CD8-positive, alpha-beta memory T cell (primary cell): Measurements from ENCODE around the gene PTCD3. TPM values are rescaled to one million over a fixed set of nuclear protein-coding genes. Genes with fewer than 3 reads are reported as not detected.

ENCODE experiments used
- CTCF ChIA-PET: fragments of 350-600 bp; sonication (Branson Sonifier 250); formaldehyde crosslinking; loops from one replicate; lab custom pipeline; 2021; ENCODE audit warnings: antibody characterized with exemption; lab: Charles Lee
- POLR2A ChIA-PET: fragments of 350-600 bp; sonication (Branson Sonifier 250); formaldehyde crosslinking; loops from one replicate; lab custom pipeline; 2021; ENCODE audit warnings: antibody characterized with exemption; lab: Charles Lee
- DNase-seq, 5 donors: peaks; one replicate each; pipeline versions ENCODE4 v3.0.0 to v3.0.0-alpha.2; 2020 to 2022; ENCODE audit warnings: mixed read lengths in 1 of 5
- H3K27ac ChIP-seq: one replicate; pipeline ENCODE4 v1.7.0; 2013; ENCODE audit warnings: low read depth, mild to moderate bottlenecking, low read length, moderate library complexity
- H3K27me3 ChIP-seq: 2 replicates; pipeline ENCODE4 v1.7.0; 2013; ENCODE audit warnings: low read length, mild to moderate bottlenecking; ENCODE audit not compliant: insufficient read depth, poor library complexity, severe bottlenecking
- H3K36me3 ChIP-seq: 2 replicates; pipeline ENCODE4 v1.7.0; 2013; ENCODE audit warnings: mild to moderate bottlenecking, low read length, moderate library complexity; ENCODE audit not compliant: insufficient read depth
- H3K4me1 ChIP-seq: 2 replicates; pipeline ENCODE4 v1.7.0; 2013; ENCODE audit warnings: mild to moderate bottlenecking, low read length, moderate library complexity; ENCODE audit not compliant: insufficient read depth
- H3K4me3 ChIP-seq: 2 replicates; pipeline ENCODE4 v1.7.0; 2013; ENCODE audit warnings: mild to moderate bottlenecking, low read length
- H3K9me3 ChIP-seq: 2 replicates; pipeline ENCODE4 v1.7.0; 2013; ENCODE audit warnings: mild to moderate bottlenecking, low read length
- H3K27ac Mint-ChIP-seq, 8 donors: one replicate each; pipeline ENCODE4 v1.8.0; 2020 to 2021; ENCODE audit warnings: mixed read lengths in 8 of 8, mild to moderate bottlenecking in 6 of 8, inconsistent platforms in 3 of 8, moderate library complexity in 3 of 8
- H3K27me3 Mint-ChIP-seq, 2 donors: one replicate each; pipeline ENCODE4 v1.8.0; 2020 to 2021; ENCODE audit warnings: mixed read lengths in 2 of 2, mild to moderate bottlenecking in 1 of 2, moderate library complexity in 1 of 2
- H3K36me3 Mint-ChIP-seq, 3 donors: one replicate each; pipeline ENCODE4 v1.8.0; 2020 to 2021; ENCODE audit warnings: mixed read lengths in 3 of 3, inconsistent platforms in 1 of 3, mild to moderate bottlenecking in 1 of 3
- H3K4me1 Mint-ChIP-seq, 3 donors: one replicate each; pipeline ENCODE4 v1.8.0; 2020 to 2021; ENCODE audit warnings: mixed read lengths in 3 of 3, inconsistent platforms in 1 of 3, mild to moderate bottlenecking in 1 of 3
- H3K4me3 Mint-ChIP-seq, 7 donors: one replicate each; pipeline ENCODE4 v1.8.0; 2020 to 2021; ENCODE audit warnings: mixed read lengths in 7 of 7, mild to moderate bottlenecking in 6 of 7, moderate library complexity in 4 of 7, inconsistent platforms in 2 of 7
- H3K9me3 Mint-ChIP-seq, 5 donors: one replicate each; pipeline ENCODE4 v1.8.0; 2020 to 2022; ENCODE audit warnings: mixed read lengths in 5 of 5, mild to moderate bottlenecking in 3 of 5, moderate library complexity in 2 of 5, inconsistent platforms in 1 of 5
- polyA plus RNA-seq: library from polyadenylated mRNA; unstranded; fragments of 300-500 nt; fragmentation: Illumina TruSeq; gene quantifications from one replicate; pipeline ENCODE4 v1.2.3, GENCODE V29; 2021
- total RNA-seq, 2 experiments: library from RNA; stranded (reverse); gene quantifications; one replicate each; pipeline ENCODE4 v1.2.3, GENCODE V29; 2021

Gene PTCD3
- total and polyA plus RNA-seq, 3 experiments from 2014 or later, result 44.1 to 155 (median 140) TPM

DNA sequence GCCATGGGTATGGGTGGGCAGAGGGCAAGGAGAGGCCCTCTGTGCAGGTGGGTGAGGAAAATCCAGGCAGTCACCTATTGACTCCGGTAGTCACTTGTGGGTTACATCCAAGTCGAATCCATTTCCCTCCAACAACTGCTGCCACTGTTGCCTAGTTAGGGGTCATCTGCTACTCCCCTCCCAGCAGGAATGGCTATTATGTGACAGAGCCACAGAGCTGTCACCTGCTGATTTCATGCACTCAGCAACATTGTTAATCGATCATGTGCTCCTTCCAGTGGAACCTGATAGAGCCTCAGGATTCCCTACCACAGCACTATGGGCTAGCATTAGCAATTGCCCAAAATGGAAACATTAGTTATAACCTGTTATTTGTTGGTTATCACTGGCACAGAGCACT is 31.8 kb upstream of the PTCD3 start:
- no peak overlapping the region for H3K27ac ChIP-seq
- Mint-ChIP-seq H3K27me3 (peaks cover 0 to 2% of the 10 kb centered on the region in 2 donors), H3K4me1 (peaks cover 13 to 20% (median 18%) of the 10 kb centered on the region in 3 donors), H3K4me3 (no peak overlapping the region), H3K9me3 (peaks cover 0 to 2% (median 0%) of the 10 kb centered on the region in 5 donors), H3K36me3 (peaks cover 21 to 84% (median 25%) of the 10 kb centered on the region in 3 donors), H3K27ac (no peak overlapping the region)
- H3K4me3 ChIP-seq, result no peak overlapping the region
- ChIA-PET POLR2A (no interaction called here), CTCF (interaction anchor here (8.0 to 9.2 kb wide), 2 partner anchors 186 to 244 kb away, joined by 96 to 196 read pairs; partner anchors contain the start of gene ST3GAL5)
- no peaks in the 10 kb centered on the region for H3K9me3 ChIP-seq
- H3K27me3 ChIP-seq, result no peaks in the 10 kb centered on the region
- H3K4me1 ChIP-seq, result peaks cover 6% of the 10 kb centered on the region
- H3K36me3 ChIP-seq, result peaks cover 33% of the 10 kb centered on the region
- no peak for DNase-seq

DNA sequence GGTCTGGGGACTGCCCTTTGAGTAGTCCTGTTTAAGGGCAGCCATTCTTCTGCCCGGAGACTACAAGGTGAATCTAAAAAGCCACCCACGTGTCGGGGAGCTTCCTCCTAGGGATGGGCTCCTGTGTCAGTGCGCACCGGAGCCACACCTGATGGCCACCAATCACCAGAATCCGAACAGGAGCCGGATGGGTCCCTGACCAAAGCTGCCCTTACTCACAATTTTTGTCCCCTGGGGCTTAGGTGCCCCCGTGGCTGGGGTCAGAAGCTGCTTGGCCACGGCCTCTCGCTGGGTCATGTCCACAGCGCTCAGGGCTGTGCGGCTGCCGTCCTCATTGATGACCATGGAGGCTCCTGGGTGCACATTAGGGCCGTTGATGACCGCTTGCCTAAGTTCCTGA is 31.2 kb upstream of the PTCD3 start:
- peaks cover 29% of the 10 kb centered on the region for H3K36me3 ChIP-seq
- DNase-seq, result no peak
- ChIA-PET POLR2A (no interaction called here), CTCF (interaction anchor here (8.0 to 9.2 kb wide), 2 partner anchors 186 to 245 kb away, joined by 96 to 196 read pairs; partner anchors contain the start of gene ST3GAL5)
- no peak overlapping the region for H3K27ac ChIP-seq
- Mint-ChIP-seq H3K36me3 (peaks cover 21 to 79% (median 22%) of the 10 kb centered on the region in 3 donors), H3K27ac (no peak overlapping the region), H3K9me3 (peaks cover 0 to 2% (median 0%) of the 10 kb centered on the region in 5 donors), H3K4me3 (no peak overlapping the region), H3K4me1 (peaks cover 19 to 24% (median 22%) of the 10 kb centered on the region in 3 donors), H3K27me3 (peaks cover 0 to 2% of the 10 kb centered on the region in 2 donors)
- H3K4me3 ChIP-seq, result no peak overlapping the region
- no peaks in the 10 kb centered on the region for H3K9me3 ChIP-seq
- no peaks in the 10 kb centered on the region for H3K27me3 ChIP-seq
- H3K4me1 ChIP-seq, result peaks cover 11% of the 10 kb centered on the region

DNA sequence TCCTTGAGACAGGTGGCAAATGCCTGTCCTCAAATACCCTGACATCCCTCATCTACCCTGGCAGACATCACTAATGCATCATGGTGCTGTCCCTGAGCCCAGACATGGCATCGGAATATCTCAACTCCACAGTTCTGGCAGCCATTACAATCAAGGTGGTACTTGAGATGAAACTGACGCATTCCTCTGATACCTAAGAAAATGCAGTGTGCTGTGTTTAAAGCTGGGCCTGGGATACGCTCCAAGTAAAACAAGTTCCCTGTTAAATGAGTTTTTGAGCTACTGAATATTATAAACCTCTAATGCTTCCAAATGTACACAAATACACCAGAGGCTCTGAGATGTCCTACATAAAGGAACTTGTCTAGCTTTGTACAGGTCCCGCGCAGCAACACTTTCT is 30.1 kb upstream of the PTCD3 start:
- ChIA-PET POLR2A (no interaction called here), CTCF (interaction anchor here (1.6 to 9.2 kb wide), 3 partner anchors 38 to 246 kb away, joined by 5 to 196 read pairs (median 96); partner anchors contain the start of gene ST3GAL5)
- no peak overlapping the region for H3K4me3 ChIP-seq
- no peak overlapping the region for H3K4me3 Mint-ChIP-seq
- no peak for DNase-seq
- peaks cover 29 to 35% (median 33%) of the 10 kb centered on the region in 3 donors for H3K4me1 Mint-ChIP-seq
- no peak overlapping the region for H3K27ac ChIP-seq
- no peaks in the 10 kb centered on the region for H3K27me3 ChIP-seq
- peaks cover 0 to 2% (median 0%) of the 10 kb centered on the region in 5 donors for H3K9me3 Mint-ChIP-seq
- peak overlapping the region in 1 of 8 donors; percentile 77 for H3K27ac Mint-ChIP-seq
- H3K9me3 ChIP-seq, result no peaks in the 10 kb centered on the region
- peaks cover 26% of the 10 kb centered on the region for H3K36me3 ChIP-seq
- peaks cover 12 to 72% (median 14%) of the 10 kb centered on the region in 3 donors for H3K36me3 Mint-ChIP-seq
- H3K27me3 Mint-ChIP-seq, result peaks cover 0 to 6% of the 10 kb centered on the region in 2 donors
- peaks cover 22% of the 10 kb centered on the region for H3K4me1 ChIP-seq

DNA sequence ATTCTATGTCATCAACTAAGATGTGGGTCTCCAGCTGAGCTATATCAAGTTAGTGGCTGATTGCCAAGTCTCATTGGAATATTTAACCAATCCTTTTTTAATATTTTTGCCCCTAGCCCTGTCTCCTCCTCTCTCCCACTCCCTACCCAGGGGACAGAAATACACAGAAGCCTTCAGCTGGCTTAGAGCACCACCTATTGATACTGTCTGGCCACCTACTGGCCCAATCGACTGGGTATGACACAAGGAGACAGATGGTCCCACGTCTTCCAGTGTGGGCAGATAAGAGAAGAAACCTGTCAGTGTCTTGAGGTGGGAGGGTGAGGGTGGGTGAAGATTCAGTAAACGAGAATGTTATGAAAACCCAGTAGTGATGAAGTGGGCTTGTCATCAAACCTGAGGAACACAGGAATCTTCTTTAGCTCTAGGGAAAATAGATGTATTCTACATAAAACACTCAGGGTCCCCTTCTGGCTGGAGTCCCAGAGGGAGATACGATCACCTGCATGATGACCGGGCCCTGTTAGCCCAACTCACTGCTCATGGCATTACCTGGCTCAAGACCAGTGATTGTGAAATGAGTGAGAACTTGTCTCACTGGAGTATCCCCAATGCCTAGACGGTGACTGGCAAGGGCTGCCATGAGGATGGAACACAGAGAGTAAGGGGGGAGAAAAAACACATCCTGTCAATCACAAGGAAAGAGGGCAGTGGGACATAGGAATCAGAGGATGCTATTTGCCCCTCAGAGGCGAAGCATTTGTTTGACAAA is 27.1 kb upstream of the PTCD3 start:
- H3K4me1 ChIP-seq, result peaks cover 22% of the 10 kb centered on the region
- H3K4me3 ChIP-seq, result no peak overlapping the region
- Mint-ChIP-seq H3K36me3 (peaks cover 3 to 54% (median 5%) of the 10 kb centered on the region in 3 donors), H3K27ac (peak overlapping the region; percentile 78 to 99 (median 92)), H3K4me3 (peak overlapping the region in 4 of 7 donors; percentile 23 to 63 (median 44)), H3K9me3 (no peaks in the 10 kb centered on the region), H3K4me1 (peaks cover 29 to 35% (median 32%) of the 10 kb centered on the region in 3 donors), H3K27me3 (peaks cover 0 to 6% of the 10 kb centered on the region in 2 donors)
- no peaks in the 10 kb centered on the region for H3K9me3 ChIP-seq
- DNase-seq, result peak in 4 of 5 donors; percentile 22 to 59 (median 28)
- H3K36me3 ChIP-seq, result peaks cover 21% of the 10 kb centered on the region
- H3K27ac ChIP-seq, result peak overlapping the region; percentile 64
- CTCF ChIA-PET, result interaction anchor here (0.8 to 9.2 kb wide), 26 partner anchors 12 to 446 kb away, joined by 3 to 196 read pairs (median 4); partner anchors contain the start of gene ST3GAL5
- POLR2A ChIA-PET, result interaction anchor here (1.0 to 2.7 kb wide), 4 partner anchors 42 to 251 kb away, joined by 3 to 25 read pairs (median 16); partner anchors contain the start of gene ST3GAL5
- no peaks in the 10 kb centered on the region for H3K27me3 ChIP-seq

DNA sequence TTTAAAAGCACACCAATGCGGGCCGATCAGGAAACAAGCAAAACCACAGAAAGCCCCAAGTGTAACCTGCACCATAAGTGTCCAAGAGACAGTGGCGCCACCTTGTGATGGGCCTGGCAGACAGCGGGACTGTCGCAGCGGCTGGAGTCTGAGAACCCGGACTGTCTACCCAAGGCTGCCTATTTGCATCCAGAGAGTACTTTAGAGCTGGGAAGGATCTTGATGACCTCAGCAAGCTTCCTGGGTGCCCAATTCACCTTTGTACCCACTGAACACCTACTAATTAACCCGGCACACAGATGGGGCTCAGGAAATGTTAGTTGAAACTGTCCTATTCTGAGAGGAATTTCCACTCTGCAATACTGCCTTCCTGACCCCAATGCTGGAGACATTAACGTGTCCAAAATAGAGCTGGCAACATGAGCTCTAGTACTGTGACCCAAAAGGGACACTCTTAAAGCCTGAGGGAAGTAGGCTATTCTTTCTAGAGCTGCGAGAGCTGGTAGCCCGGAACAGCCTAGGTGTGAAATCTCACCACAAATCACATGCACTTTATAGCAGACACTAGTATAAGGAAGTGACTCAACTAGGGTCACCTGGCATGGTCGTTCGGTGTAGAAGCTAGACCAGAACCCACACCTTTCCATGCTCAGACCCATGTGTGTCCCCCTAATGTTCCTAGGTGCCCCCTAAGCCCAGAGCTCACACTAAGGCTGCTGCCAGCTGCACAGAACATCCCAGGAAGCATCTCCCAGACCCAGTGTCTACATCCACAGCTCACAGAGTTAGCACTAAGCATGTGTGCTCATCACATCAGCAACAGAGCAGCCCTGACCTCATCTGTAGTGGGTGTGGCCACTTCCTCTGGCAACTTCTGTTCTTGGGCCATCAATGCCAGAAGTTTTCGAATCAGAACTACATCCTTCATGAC is 25.8 kb upstream of the PTCD3 start:
- Mint-ChIP-seq H3K4me1 (peaks cover 29 to 35% (median 32%) of the 10 kb centered on the region in 3 donors), H3K27me3 (peaks cover 0 to 6% of the 10 kb centered on the region in 2 donors), H3K36me3 (peaks cover 0 to 48% (median 2%) of the 10 kb centered on the region in 3 donors), H3K27ac (peak overlapping the region; percentile 96 to 99 (median 97)), H3K9me3 (no peaks in the 10 kb centered on the region), H3K4me3 (peak overlapping the region; percentile 21 to 82 (median 69))
- ChIA-PET CTCF (interaction anchor here (0.6 to 9.2 kb wide), 39 partner anchors 8 to 356 kb away, joined by 3 to 196 read pairs (median 4); partner anchors contain the start of genes POLR1A, PTCD3 and ST3GAL5), POLR2A (interaction anchor here (0.6 to 2.7 kb wide), 6 partner anchors 29 to 676 kb away, joined by 3 to 25 read pairs (median 10); partner anchors contain the start of gene ST3GAL5)
- Histone ChIP-seq H3K4me3 (no peak overlapping the region), H3K4me1 (peaks cover 22% of the 10 kb centered on the region), H3K27me3 (no peaks in the 10 kb centered on the region), H3K36me3 (peaks cover 11% of the 10 kb centered on the region), H3K9me3 (no peaks in the 10 kb centered on the region), H3K27ac (peak overlapping the region; percentile 64)
- DNase-seq, result peak; percentile 71 to 89 (median 79)

DNA sequence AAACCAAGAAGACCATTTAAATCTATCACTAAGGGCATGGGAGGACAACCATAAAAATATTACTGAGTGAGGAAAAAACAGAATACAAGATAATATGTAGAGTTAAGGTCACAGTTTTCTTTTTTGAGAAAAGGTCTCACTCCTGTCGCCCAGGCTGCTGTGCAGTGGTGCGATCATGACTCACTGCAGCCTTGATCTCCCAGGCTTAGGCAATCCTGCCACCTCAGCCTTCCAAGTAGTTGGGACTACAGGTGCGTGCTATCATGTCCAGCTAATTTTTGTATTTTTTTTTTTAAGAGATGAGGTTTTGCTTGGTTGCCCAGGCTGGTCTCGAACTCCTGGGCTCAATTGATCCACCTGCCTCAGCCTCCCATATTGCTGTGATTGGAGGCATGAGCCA is 24.3 kb upstream of the PTCD3 start:
- H3K36me3 ChIP-seq, result peaks cover 11% of the 10 kb centered on the region
- Mint-ChIP-seq H3K4me1 (peaks cover 29 to 35% (median 32%) of the 10 kb centered on the region in 3 donors), H3K4me3 (no peak overlapping the region), H3K27me3 (peaks cover 0 to 6% of the 10 kb centered on the region in 2 donors), H3K9me3 (no peaks in the 10 kb centered on the region), H3K36me3 (peaks cover 0 to 50% (median 3%) of the 10 kb centered on the region in 3 donors), H3K27ac (peak overlapping the region; percentile 10 to 99 (median 97))
- H3K4me3 ChIP-seq, result no peak overlapping the region
- POLR2A ChIA-PET, result interaction anchor here (0.7 kb wide), 1 partner anchor 256 kb away, joined by 3 read pairs; no protein-coding TSS in a partner anchor
- CTCF ChIA-PET, result interaction anchor here (1.2 to 9.2 kb wide), 3 partner anchors 193 to 252 kb away, joined by 3 to 196 read pairs (median 96); partner anchors contain the start of gene ST3GAL5
- DNase-seq, result no peak
- no peaks in the 10 kb centered on the region for H3K9me3 ChIP-seq
- H3K27me3 ChIP-seq, result no peaks in the 10 kb centered on the region
- no peak overlapping the region for H3K27ac ChIP-seq
- H3K4me1 ChIP-seq, result peaks cover 22% of the 10 kb centered on the region

DNA sequence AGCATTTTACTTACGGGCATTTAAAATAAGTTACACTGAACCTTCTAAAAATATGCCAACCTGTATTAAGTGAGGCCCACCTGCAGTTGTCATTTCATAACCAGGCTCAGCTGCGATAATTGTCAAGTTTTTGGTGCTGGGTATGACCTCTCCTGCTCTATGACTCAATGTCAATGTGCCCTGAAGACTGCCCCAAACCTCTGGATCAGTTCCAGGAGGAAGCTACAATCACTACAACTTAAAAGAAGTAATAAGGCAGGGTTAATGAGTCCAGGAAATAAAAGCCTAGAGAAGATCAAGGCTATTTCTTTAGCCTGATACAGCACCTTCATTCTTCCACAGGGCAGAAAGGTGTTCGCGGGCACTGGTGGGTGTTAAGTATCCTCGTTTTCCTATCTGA is 23.3 kb upstream of the PTCD3 start:
- no peak for DNase-seq
- Histone ChIP-seq H3K36me3 (peaks cover 5% of the 10 kb centered on the region), H3K27me3 (no peaks in the 10 kb centered on the region), H3K4me3 (no peak overlapping the region), H3K4me1 (peaks cover 22% of the 10 kb centered on the region), H3K9me3 (no peaks in the 10 kb centered on the region), H3K27ac (no peak overlapping the region)
- peaks cover 0 to 49% (median 2%) of the 10 kb centered on the region in 3 donors for H3K36me3 Mint-ChIP-seq
- peak overlapping the region in 5 of 8 donors; percentile 3 to 97 (median 69) for H3K27ac Mint-ChIP-seq
- CTCF ChIA-PET, result interaction anchor here (0.8 to 9.2 kb wide), 3 partner anchors 45 to 253 kb away, joined by 3 to 196 read pairs (median 3); no protein-coding TSS in a partner anchor
- no peak overlapping the region for H3K4me3 Mint-ChIP-seq
- H3K27me3 Mint-ChIP-seq, result peaks cover 0 to 4% of the 10 kb centered on the region in 2 donors
- H3K4me1 Mint-ChIP-seq, result peaks cover 27 to 35% (median 32%) of the 10 kb centered on the region in 3 donors
- POLR2A ChIA-PET, result interaction anchor here (0.5 kb wide), 1 partner anchor 196 kb away, joined by 3 read pairs; no protein-coding TSS in a partner anchor
- H3K9me3 Mint-ChIP-seq, result no peaks in the 10 kb centered on the region
